Lower lobe of right lung (tissue), 2 donors: ENCODE results near the gene MALRD1. TPM values are rescaled to one million over a fixed set of nuclear protein-coding genes. Genes with fewer than 3 reads are reported as not detected.

ENCODE experiments used
- ATAC-seq, 2 donors: fragments of 200-7000 bp; cut with Tn5 transposase; one replicate each; pipeline ENCODE4 v1.9.1; 2020 to 2022; ENCODE audit warnings: mild to moderate bottlenecking in 2 of 2, moderate library complexity in 2 of 2
- DNase-seq: peaks from one replicate; pipeline ENCODE4 v3.0.0-alpha.2; 2020
- H3K27ac ChIP-seq: fragments of 200-600 bp; one replicate; pipeline ENCODE4 v1.8.0; 2022
- H3K27me3 ChIP-seq: fragments of 200-600 bp; one replicate; pipeline ENCODE4 v1.8.0; 2022; ENCODE audit warnings: low read depth
- H3K36me3 ChIP-seq: fragments of 200-600 bp; one replicate; pipeline ENCODE4 v1.8.0; 2022; ENCODE audit warnings: mild to moderate bottlenecking
- H3K4me1 ChIP-seq: fragments of 200-600 bp; one replicate; pipeline ENCODE4 v1.8.0; 2022
- H3K4me3 ChIP-seq: fragments of 200-600 bp; one replicate; pipeline ENCODE4 v1.8.0; 2022; ENCODE audit warnings: mild to moderate bottlenecking
- H3K9me3 ChIP-seq: fragments of 200-600 bp; one replicate; pipeline ENCODE4 v1.8.0; 2022
- intact Hi-C: fragments of 100-400 bp; cut with DNase I; formaldehyde crosslinking; loops from one replicate; pipeline ENCODE4 v1.11.0; 2022
- total RNA-seq: library from RNA; stranded (reverse); fragmentation: NEBNext Ultra II Directional; extraction: Animal tissue kit (Norgen Biotek cat#: 25700); gene quantifications from one replicate; pipeline ENCODE4 v1.2.1, GENCODE V29; 2021
- TF ChIP-seq, protein P1 (sequence below): fragments of 200-600 bp; IDR thresholded peaks from one replicate; pipeline ENCODE4 v1.8.0; 2022; ENCODE audit warnings: antibody characterized with exemption, mild to moderate bottlenecking
- donor health status: DM: no; HTN: yes; CAD: no; lungs with severe emphysema.

The MALRD1 gene
- total RNA-seq, 1 donor from 2014 or later = 6.0 TPM

DNA sequence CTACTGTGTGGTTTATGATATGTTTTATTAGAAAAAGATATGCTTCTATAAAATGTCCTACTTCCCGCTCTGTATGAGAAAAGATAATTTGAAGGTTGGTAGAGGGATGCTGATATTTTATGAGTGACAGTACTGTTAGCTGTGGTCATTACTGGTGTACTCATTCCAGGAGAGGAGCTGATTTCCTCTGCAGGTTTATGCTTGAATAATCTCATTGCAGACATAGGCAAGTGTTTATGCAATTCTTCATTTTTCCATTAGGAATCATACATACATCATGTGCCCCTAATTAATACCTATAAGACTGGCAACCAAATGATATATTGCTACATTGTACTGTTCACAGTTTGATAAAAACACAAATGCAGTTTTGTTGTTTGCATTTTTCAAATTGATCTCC is 269.4 kb downstream of the MALRD1 start:
- intact Hi-C loops = no loop called here

DNA sequence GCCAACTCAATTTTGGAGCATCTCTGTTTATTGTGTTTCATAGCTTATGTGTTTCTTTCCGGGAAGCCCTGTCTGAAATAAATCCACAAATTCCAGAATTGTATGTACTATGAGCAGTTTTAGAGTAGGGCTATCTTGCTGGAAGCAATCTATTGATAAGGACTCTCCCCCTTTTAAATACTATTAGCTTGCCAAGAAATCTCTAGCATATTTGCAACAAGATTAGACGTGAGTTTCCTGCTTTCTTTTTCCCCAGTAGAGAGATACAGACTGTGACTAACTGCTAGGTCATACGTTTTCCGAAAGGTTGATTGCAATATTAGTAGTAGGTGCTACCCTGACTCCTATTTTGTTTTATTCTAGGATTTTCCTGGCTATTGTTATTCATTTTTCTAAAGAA is 277.0 kb downstream of the MALRD1 start:
- TF ChIP-seq, protein P1, sequence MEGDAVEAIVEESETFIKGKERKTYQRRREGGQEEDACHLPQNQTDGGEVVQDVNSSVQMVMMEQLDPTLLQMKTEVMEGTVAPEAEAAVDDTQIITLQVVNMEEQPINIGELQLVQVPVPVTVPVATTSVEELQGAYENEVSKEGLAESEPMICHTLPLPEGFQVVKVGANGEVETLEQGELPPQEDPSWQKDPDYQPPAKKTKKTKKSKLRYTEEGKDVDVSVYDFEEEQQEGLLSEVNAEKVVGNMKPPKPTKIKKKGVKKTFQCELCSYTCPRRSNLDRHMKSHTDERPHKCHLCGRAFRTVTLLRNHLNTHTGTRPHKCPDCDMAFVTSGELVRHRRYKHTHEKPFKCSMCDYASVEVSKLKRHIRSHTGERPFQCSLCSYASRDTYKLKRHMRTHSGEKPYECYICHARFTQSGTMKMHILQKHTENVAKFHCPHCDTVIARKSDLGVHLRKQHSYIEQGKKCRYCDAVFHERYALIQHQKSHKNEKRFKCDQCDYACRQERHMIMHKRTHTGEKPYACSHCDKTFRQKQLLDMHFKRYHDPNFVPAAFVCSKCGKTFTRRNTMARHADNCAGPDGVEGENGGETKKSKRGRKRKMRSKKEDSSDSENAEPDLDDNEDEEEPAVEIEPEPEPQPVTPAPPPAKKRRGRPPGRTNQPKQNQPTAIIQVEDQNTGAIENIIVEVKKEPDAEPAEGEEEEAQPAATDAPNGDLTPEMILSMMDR = no peak
- DNase-seq (no peak), ATAC-seq (no peak)
- intact Hi-C loops = no loop called here
- no peaks in the 10 kb centered on the region for H3K4me1 ChIP-seq
- no peaks in the 10 kb centered on the region for H3K9me3 ChIP-seq
- H3K4me3 ChIP-seq = no peak overlapping the region
- H3K27ac ChIP-seq = no peak overlapping the region
- no peaks in the 10 kb centered on the region for H3K27me3 ChIP-seq
- H3K36me3 ChIP-seq = no peaks in the 10 kb centered on the region

More for the DNA sequence above, 269.4 kb downstream of the MALRD1 start:
- Histone ChIP-seq H3K27me3 (no peaks in the 10 kb centered on the region), H3K27ac (no peak overlapping the region), H3K4me3 (no peak overlapping the region), H3K36me3 (no peaks in the 10 kb centered on the region), H3K9me3 (no peaks in the 10 kb centered on the region), H3K4me1 (no peaks in the 10 kb centered on the region)
- no peak for DNase-seq
- no peak for ATAC-seq
- TF ChIP-seq, protein P1 = no peak

DNA sequence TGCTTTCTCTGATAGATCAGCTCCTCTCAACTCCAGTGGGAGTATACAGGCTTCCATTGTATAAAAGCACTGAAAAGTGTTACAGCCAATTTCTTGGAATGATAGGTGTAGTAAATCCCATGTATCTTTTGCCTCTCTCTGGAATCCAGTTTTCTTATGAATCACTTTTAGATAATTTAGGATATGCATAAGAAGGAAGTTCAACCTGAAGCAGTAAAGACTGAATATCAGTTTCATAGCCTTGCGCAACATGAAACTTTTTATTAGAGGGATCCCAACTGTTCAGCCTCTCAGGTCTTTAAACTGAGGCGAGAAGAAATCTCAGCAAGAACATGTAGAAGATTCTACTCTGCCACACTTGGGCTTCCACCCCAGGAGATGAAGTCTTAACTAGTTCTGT is 280.0 kb downstream of the MALRD1 start:
- H3K27ac ChIP-seq = no peak overlapping the region
- no peaks in the 10 kb centered on the region for H3K9me3 ChIP-seq
- no peak for ATAC-seq
- no peaks in the 10 kb centered on the region for H3K36me3 ChIP-seq
- H3K27me3 ChIP-seq = no peaks in the 10 kb centered on the region
- intact Hi-C loops = no loop called here
- no peaks in the 10 kb centered on the region for H3K4me1 ChIP-seq
- TF ChIP-seq, protein P1 = no peak
- DNase-seq = no peak
- H3K4me3 ChIP-seq = no peak overlapping the region

DNA sequence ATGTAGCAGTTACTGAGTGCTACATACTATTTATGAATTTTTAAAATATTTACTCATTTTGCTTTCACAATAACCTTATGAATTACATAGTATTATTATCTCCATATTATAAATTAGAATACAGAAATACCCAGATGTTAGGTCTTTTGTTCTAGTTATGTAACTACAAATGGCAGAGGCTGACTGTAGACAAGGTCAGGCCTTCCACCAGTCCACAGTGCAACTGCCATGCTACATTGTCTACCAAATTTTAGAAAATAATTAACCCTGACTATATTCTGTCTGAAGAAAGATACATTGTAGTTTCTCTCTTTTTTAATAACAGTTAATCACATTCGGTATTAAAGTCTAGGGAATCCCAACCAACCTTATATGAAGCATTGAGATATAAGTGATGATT is 280.9 kb downstream of the MALRD1 start:
- no peaks in the 10 kb centered on the region for H3K9me3 ChIP-seq
- no peaks in the 10 kb centered on the region for H3K27me3 ChIP-seq
- intact Hi-C loops = no loop called here
- DNase-seq = no peak
- no peaks in the 10 kb centered on the region for H3K4me1 ChIP-seq
- no peak for ATAC-seq
- no peaks in the 10 kb centered on the region for H3K36me3 ChIP-seq
- TF ChIP-seq, protein P1 = no peak
- H3K27ac ChIP-seq = no peak overlapping the region
- H3K4me3 ChIP-seq = no peak overlapping the region

DNA sequence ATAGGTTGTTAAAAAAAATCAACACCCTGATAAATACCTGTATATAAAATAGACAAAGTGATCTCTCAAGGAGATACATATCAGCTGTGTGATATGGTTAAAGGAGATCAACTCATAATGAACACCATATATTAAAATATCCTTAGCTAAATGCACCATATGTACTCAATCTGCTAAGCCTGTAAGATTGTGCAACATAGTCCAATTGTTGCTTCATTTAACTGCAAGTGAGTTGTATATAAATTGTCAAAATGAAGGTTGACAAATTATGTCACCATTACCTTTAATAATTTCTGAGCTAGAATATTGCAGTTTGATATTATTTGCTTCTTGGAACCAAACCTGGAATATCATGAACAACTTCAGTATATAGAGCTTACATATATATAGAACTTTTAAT is 283.7 kb downstream of the MALRD1 start:
- no peaks in the 10 kb centered on the region for H3K36me3 ChIP-seq

More for the DNA sequence above, 283.7 kb downstream of the MALRD1 start:
- Histone ChIP-seq H3K27me3 (no peaks in the 10 kb centered on the region), H3K27ac (no peak overlapping the region), H3K4me3 (no peak overlapping the region), H3K9me3 (no peaks in the 10 kb centered on the region), H3K4me1 (no peaks in the 10 kb centered on the region)
- ATAC-seq (no peak), DNase-seq (no peak)
- TF ChIP-seq, protein P1 = no peak
- intact Hi-C loops = no loop called here
